Measurements from ENCODE around the gene HSP90B1.
A peak's percentile ranks its signal among the peaks of the same experiment; 100 is the strongest.

The HSP90B1 gene

DNA sequence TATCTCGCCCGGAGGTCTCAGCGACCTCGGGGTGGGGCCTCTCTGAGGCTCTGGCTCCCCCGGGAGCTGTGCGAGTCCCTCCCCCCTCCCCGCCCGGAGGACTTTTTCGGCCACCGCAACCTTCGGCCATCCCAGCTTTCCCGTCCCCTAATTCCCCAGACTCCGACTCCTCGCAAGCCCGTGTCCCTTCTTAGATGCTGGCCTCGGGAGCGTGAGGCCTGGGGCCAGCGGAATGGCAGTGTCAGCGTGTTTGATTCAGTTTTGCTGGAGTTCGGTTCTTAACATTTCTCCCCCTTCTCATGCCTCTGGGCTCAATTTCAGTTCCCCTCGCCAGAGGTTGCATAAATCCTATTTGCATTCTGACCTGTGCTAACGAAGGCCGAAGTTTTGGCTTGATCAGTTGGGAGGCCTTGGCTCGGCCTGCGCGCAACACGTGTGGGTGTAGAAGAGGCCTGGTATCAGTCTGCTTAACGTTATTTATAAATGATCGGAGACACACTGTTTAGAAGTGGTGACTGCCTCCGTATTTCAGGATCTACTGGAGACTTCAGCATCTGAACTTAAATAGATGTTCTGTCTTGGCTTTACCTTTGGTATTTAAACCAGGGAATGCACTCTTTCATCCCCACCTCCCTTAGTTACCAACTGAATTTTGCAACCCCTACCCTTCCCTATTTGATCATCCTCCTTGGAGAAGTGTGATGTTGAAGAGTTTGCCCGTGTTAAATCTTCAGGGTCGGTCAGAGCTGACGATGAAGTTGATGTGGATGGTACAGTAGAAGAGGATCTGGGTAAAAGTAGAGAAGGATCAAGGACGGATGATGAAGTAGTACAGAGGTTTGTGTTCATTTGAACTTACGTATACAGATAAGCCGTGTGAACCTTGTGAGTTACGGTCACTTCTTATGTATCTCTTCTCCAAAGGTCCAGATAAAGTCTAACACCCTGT, 851 bp downstream of the HSP90B1 start:
- no peak for DNase-seq

DNA sequence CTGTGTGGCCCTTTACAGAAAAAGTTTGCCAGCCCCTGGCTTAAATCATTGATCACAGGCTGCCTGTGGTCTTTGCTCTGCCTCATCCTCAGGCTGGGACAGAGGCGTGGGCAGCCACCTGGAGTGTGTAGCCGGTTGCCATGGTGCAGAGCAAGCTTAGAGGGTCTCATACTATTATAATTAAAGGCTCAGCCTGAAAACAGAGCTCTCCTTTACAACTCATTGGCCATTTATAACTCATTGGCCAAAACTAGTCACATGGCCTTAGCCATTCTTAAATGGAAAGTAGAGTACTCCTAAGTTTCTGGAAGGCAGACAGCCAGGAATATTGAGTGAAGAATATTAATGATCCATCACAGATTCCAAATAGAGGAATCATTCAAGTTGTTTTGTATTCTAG, 3.0 kb downstream of the HSP90B1 start:
- DNase-seq = no peak

DNA sequence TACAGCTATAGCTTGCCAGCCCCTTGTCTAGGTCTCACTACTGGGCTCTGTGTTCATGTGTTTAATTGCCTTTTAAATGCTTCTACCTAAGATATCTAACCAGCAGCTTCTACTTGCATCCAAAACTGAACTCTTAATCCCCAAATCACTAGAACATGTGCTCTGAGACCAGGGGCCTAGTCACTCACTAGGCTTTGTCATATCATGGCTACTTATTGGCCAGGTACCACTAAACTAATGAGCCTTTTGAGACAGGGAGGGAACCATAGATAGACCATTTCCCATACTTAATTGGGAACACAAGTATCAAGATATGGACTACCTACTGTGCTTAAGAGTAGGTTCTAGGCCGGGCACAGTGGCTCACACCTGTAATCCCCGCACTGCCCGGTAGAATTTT, 6.5 kb downstream of the HSP90B1 start:
- no peak for DNase-seq

DNA sequence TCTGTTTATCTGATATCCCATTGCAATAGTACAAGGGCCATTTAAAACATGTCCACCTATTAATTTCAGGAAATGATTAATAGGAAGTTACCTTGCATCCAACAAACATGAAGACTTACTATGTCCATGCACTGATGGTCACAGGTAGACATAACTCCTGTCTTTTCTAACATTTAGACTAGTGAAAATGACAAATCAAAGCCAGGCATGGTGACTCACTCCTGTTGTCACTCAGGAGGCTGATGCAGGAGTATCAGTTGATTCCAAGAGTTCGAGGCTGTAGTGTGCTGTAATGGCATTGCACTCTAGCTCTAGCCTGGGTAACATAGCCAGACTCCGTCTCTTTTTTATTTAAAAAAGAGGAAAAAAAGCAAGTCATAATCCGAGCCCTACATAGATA, 14.8 kb downstream of the HSP90B1 start:
- no peak for DNase-seq

DNA sequence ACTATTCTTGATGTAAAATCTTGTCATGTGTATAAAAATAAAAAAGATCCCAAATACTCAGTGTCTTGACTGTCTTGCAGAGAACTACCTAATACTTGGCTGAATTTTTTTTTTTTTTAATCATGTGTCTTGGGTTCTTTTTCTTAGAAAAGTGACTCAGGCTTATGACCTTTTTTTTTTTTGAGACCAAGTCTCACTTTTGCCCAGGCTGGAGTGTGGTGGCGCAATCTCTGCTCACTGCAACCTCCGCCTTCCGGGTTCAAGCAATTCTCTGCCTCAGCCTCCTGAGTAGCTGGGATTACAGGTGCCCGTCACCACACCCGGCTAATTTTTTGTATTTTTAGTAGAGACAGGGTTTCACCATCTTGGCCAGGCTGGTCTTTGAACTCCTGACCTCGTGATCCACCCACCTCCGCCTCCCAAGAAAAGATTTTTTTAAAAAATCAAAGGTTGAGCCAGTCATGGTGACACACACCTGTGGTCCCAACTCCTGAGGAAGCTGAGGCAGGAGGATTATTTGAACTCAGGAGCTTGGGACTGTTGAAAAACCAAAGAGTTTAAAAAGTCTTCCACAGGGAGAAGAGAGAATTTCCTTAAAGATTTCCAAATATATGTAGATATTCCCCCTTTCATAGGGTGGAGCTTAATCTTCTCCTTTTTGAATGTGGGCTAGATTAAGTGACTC, 17.8 kb downstream of the HSP90B1 start:
- no peak for DNase-seq

DNA sequence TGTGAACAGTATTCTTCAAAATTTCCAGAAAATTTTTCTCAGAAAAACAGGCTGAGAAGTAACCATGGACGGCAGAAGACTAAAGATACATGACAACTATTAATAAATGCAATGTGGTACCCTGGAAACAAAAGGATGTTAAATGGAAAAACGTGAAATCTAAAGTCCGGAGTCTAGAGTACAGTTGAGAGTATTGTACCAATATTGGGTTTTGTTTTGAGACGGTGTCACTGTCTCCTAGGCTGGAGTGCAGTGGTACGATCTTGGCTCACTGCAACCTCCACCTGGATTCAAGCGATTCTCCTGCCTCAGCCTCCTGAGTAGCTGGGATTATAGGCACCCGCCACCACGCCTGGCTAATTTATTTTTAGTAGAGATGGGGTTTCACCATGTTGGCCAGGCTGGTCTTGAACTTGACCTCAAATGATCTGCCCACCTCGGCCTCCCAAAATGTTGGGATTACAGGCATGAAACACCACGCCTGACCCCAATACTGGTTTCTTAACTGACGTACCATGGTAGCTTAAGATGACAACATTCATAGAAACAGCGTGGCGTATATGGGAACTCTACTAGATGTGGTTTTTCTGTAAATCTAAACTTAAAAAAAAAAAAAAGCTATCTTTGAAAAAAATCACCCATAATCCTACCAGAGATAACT, 18.7 kb downstream of the HSP90B1 start:
- DNase-seq = no peak

DNA sequence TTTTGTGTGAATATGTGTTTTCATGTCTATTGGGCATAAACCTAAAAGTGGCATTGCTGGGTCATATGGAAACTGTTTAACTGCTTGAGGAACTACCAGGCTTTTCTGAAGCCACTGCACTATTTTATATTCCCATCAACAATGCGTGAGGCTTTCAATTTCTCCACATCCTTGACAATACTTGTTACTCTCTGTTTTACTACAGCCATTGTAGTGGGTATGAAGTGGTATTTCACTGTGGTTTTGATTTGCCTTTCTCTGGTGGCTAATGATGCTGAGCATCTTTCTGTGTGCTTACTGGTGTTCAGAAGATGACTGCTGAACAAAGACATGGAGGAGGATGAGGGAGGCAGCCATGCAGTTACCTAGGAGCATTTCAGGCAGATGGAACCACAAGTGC, 22.3 kb downstream of the HSP90B1 start:
- DNase-seq = no peak

DNA sequence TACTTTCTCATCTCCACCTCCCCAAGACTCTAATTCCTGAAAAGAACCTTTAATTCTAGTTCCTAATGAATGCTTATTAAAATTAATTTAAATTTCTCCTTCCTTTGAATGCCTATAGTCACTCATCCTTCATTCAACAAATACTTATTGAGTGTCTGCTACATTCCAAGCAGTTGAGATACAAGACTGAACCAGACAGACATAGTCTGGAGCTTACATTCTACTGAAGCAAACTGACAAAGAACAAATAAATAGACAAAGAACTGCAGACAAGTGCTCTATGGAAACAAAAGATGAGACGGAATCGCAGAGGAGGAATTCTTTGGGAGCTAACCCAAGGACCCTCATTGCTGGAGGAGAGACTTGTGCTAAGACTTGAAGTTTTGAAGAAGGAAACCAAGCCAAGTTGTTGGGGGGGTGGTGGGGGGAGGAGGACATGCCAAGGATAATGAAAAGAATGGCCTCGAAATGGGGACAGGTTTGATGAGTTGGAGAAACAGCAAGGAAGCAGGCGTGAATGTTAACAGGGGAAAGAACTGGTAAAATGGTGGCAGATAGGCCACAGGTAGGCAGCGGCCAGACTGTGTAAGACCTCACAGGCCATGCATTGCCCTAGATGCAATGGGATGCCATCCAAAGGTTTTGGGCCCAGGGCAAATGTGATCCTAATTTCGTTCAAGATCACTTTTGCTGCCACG, 25.8 kb downstream of the HSP90B1 start:
- DNase-seq = no peak

DNA sequence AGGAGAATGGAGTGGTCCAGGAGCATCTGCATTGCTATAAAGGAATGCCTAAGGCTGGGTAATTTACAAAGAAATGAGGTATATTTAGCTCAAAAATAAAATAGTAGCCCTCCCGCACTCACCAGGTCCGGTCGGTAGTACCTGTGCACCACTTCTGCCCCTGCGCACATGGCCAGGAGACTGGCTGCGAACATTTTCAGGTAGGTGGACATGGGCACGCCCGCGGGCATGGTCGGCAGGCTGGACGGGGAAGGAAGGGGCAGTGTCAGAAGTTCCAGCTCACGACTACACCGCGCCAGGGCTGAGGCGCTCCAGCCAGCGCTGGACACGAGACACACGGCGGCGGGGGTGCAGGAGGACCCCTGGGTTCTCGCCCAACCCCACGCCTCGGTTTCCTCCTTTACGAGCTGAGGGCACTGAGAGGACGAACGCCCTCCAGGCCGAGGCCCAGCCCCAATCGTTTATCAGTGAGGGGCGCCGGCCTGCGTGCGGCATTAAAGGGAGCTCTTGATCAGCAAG, 26.4 kb downstream of the HSP90B1 start:
- no peak for DNase-seq

DNA sequence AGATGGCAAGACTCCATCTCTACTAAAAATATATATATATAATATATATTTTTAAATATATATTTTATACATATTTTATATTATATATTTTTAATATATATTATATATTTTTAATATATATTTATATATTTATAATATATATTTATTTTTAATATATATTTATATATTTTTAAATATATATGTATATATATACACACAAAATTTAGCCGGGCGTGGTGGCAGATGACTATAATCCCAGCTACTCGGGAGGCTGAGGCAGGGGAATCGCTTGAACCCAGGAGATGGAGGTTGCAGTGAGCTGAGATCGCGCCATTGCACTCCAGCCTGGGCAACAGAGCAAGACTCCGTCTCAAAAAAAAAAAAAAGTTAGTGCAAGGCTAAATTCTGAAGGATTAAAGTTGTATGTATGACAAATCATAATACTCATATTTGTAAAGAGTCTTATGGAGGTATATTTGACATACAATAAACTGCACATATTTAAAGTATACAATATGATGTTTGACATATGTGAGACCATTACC, 27.7 kb downstream of the HSP90B1 start:
- DNase-seq = no peak

DNA sequence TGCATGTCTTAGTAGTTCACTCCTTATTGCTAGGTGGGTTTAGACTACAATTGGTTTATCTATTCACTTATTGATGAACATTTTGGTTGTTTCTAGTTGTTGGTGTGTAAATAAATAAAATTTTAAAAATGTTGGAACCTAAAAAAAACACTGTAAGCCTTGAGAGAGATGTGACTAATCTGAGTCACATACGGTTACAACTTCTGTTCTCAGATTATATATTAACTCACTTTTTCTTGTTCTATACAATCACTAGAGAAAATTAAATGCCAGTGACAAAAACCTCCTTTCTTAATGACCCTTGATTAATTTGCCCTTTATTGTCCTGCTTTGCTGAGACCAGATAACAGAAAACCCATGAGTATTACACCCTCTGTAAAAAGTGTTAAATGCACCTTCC, 28.4 kb downstream of the HSP90B1 start:
- no peak for DNase-seq

DNA sequence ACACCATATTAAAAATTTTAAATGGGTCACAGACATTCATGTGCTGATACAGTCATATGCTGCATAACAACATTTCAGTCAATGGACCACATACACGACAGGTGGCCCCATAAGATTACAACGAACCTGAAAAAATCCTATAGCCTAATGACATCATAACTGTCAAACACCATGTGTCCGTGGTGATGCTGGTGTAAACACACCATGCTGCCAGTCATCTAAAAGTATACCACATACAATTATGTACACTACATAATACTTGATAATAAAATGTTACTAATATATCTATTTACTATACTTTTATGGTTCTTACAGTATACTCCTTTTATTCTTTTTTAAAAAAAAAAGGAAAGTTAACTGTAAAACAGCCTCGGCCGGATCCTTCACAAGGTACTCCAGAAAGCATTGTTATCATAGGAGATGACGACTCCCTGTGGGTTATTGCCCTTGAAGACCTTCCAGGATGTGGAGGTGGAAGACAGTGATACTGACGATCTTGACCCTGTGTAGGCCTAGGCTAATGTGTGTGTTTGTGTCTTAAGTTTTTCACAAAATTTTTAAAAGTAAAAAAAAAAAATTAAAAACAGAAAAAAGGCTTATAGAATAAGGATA, 30.5 kb downstream of the HSP90B1 start:
- DNase-seq = no peak

DNA sequence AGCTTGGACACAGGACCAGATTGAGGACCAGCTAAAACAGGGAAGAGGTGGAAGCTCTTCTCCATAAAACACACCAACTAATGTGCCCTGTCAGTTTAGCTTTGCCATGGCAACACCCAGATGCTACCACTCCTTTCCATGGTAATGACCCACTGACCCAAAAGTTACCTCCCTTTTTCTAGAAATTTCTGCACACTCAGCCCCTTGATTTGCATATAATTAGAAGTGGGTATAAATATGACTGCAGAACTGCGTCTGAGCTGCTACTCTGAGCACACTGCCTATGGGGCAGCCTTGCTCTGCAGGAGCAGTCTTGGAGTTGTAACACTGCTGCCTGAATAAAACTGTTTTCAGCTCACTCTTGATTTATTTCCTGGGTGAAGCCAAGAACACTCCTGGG, 32.3 kb downstream of the HSP90B1 start:
- no peak for DNase-seq

DNA sequence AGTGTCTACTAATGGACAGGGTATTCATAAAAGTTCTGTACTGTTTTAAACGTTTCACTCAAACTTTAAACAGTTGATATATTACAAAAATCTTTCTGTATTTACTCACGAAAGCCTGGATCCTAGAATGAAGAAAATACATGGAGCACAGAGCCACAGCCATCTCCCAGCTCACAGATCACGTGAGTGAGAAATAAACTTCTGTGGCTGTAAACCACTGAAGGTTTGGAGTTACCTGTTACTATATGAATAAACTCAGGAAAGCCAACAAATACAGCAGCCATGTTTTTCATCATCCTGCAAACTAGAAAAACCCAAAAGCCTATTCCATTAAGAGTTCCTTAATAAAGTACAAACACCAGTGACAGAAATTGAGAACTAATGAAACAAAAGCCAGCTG, 34.6 kb downstream of the HSP90B1 start:
- no peak for DNase-seq

DNA sequence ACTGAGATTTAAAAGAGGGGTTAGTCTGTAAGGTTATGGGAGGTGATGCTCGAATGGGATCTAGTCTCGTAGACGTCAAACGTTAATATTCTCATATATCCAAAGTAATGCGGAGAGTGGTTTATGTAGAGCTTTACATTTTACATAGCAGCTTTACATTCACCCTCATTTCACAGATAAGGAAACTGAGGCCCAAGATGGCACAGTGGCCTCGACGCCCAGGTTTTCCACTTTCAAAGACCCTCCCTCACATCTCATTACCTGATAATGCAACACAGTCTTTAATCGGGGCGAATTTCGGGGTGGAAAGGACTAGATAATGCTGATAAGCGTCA, 35.0 kb downstream of the HSP90B1 start:
- no peak for DNase-seq

DNA sequence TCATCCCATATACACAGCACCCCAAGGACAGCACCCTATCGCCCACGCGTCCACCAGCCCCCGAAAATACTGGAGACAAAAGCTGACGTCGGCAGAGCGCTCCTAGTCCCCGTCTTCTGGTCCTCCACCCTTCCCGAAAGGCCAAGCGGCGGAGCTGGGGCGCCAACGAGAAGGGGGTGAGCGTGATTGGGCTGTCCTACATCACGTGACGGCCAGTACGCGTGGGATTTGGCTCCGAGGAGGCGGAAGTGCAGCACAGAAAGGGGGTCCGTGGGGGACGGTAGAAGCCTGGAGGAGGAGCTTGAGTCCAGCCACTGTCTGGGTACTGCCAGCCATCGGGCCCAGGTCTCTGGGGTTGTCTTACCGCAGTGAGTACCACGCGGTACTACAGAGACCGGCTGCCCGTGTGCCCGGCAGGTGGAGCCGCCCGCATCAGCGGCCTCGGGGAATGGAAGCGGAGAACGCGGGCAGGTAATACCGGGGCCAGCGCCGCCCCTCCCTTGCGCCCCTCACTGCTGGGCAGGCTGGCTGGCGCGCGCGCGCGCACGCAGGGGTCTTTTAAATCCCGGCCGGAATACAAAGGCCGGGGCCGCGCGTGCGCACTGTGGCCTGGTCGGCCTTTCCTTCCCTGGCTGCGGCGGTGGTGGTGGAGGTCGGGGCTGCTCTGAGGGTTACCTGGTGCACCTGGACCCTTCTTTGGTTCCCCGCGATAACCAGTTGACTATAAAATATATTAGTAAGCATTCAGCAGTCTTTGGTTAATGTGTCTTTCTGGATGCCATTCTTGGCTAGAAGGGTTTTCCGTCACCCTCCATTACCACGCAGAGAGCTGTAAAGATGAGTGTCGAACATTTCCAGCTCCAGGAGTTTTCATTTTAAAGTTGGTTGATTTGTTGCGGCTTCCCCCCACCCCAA, 35.6 kb downstream of the HSP90B1 start, which contains the start of gene TDG:
Gene TDG, plus strand, starts transcription at position 283 of the 915 bp plus-strand sequence. Its CDS starts 166 bp downstream, at position 449.
- peak; percentile 97 for DNase-seq

DNA sequence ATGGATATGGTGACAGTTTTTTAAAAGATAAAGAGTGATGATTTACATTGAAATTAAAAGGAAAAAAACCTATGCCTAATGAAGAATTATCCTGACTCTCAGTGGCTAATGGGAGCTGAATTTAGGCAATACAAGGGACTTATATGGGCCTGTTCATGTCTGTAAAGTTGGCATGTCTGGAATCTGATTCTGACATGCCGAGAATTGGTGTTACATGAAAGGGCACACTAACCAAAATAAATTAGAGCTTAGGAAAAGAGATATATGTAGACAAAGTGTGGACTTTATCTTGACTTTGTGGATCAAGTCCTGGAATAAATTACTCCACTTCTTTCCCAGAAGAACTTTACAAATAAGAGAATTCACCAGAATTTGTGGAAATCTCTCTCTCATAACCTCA, 36.5 kb downstream of the HSP90B1 start:
- no peak for DNase-seq

DNA sequence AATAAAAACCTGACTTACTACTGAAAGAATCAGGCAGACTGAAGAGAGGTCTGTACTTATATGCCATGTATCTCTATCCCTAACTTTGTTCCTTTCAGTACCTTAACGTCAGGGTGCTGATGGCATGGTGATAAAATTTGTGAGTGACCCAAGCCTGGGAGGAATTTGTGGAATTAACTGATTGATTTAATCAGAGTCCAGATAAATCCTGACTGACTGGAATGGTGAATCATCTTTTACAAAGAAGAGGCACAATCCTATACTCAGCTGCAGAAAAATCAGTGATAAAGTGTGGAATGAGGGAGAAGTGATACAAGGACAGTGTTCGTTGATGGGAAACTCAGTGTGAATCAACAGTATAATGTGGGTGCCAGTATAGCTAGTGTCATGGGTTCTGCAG, 39.2 kb downstream of the HSP90B1 start:
- DNase-seq = no peak

DNA sequence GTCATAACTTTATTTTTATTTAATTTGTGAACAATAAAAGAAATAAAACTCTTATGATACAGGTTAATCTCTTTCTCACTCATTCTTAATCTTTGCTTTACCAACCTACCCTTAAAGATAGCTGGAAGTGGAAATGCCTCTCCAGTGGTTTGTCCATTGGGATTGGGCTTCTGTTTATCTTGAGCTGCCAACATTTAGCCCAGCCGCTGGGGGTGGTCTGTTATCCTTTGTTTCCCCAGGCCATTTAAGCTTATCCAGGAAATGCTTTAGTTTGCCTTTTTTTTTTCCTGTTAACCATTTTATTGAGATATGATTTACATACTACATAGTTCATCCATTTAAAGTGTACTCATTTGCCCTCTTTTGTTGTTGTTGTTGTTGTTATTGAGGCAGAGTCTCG, 43.7 kb downstream of the HSP90B1 start:
- DNase-seq = no peak

DNA sequence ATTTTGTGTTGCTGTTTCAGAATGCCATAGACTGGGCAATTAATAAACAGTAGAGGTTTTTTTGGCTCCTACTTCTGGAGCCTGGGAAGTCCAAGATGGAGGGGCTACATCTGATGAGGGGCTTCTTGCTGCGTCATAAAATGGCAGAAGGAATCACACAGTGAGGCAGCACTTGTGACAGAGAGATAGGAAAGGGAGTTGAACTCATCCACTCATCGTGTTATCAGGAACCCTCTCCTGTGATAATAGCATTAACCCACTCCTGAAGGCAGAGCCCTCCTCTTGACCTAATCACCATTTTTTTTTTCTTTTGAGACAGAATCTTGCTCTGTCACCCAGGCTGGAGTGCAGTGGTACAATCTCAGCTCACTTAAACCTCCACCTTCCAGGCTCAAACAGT, 45.2 kb downstream of the HSP90B1 start:
- DNase-seq = no peak

DNA sequence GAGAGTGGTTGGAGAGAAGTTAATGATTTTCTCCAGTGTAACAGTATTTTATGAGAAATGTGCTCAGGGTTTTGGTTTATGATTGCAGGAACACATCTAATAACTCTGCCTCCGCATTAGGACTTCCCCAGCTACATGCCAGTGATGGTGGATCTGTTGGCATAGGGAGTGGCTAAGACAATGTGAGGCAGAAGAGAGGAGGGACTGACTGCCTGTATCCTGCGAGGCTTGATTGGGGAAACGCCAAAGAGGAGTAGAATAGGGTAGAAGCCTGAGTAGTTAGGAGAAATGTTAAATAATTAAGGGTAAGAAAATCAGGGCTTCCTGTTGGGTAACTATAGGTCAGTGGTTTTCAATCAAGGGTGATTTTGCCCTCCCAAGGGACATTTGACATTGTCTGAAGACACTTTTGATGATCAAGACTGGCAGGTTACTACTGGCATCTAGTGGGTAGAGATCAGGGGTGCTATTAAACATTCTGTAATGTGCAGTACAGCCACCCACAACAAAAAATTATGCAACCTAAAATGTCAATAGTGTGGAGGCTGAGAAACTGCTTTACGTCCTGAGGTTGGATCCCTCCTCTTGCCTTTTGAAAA, 48.3 kb downstream of the HSP90B1 start:
- DNase-seq = no peak
